ENCODE data around the gene CEP43.

The CEP43 gene

GRCh38 chr6:166966268-166966667, 32.9 kb upstream of the CEP43 start:
- DNase-seq, result no peak

- no peak for DNase-seq
Measured at GRCh38 chr6:166969390-166970002, 29.7 kb upstream of the CEP43 start.

DNA sequence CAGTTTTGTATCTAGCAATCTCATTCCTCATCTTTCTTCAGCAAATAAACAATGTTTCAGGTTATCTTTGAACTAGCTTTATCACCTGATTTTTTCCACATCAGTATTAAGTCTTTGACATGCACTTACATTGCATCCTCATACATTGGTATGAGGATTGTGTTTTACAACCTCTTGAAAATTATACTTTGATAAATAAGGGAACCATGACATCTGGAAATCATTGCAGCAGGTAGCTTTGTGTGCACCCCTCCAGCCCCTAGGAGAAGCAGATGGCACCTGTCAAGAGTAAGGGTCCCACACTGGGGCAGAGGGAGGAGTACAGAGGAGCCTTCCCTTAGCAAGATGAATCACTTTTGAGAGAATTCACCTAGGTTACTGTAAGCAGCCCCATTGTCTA, 29.1 kb upstream of the CEP43 start:
- DNase-seq, result no peak

- DNase-seq, result no peak
Measured at GRCh38 chr6:166970776-166971175, 28.4 kb upstream of the CEP43 start.

DNA sequence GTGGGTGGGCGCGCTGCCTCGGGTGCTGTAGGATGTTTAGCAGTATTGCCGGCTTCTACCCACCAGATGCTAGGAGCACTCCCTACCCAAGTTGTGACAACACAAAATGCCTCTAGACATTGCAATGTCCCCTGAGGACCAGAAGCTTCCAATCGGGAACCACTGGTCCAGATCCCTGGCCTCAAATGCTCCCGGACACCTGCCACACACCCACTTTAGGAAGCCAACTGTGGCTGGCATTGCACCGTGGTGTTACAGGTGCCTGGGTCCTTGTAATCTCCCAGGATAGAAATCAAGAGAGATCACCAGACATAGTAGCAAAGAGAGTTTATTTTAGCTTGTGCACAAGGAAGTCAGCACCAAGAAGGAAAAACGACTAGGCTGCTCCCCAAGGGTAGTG, 27.9 kb upstream of the CEP43 start:
- DNase-seq, result no peak

GRCh38 chr6:166972101-166972500, 27.1 kb upstream of the CEP43 start:
- DNase-seq, result no peak

DNA sequence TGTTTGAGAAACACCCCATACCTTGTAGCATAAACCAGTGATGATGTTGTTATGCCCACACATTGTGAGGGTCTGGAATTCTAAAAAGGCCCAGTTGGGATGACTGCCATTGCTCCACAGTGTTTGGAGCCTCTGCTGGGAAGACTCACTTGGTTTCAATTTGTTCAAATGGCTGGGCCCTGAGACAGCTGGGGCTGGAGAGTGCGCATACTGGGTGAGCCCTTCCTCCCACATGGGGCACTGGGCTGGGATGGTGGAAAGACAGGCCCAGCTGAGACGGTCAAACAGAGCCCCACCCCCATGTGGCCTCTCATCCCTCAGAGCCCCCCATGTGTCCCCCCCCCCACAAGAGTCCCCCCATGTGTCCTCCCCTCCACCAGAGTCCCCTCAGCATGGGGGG, 22.6 kb upstream of the CEP43 start:
- no peak for DNase-seq

- DNase-seq, result peak; percentile 62
Measured at GRCh38 chr6:166977621-166978525, 21.3 kb upstream of the CEP43 start.

GRCh38 chr6:166980738-166981137, 18.5 kb upstream of the CEP43 start:
- no peak for DNase-seq

DNA sequence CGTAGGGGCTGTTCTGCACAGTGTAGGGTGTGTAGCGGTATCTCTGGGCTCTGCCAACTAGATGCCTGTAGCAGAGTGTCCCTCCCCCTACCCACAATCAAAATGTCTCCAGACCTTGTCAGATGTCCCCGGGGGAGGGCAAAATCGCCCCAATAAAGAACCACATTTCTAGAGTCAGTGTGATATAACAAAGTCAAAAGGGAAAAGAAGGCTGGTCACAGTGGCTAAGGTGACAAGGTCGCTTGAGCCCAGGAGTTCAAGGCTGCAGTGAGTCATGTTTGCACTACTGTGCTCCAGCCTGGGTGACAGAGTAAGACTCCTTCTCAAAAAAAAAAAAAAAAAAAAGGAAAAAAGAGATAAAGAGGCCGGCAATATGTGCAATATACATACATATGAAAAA, 11.7 kb upstream of the CEP43 start:
- DNase-seq, result no peak

- no peak for DNase-seq
Measured at GRCh38 chr6:166987930-166988329, 11.3 kb upstream of the CEP43 start.

DNA sequence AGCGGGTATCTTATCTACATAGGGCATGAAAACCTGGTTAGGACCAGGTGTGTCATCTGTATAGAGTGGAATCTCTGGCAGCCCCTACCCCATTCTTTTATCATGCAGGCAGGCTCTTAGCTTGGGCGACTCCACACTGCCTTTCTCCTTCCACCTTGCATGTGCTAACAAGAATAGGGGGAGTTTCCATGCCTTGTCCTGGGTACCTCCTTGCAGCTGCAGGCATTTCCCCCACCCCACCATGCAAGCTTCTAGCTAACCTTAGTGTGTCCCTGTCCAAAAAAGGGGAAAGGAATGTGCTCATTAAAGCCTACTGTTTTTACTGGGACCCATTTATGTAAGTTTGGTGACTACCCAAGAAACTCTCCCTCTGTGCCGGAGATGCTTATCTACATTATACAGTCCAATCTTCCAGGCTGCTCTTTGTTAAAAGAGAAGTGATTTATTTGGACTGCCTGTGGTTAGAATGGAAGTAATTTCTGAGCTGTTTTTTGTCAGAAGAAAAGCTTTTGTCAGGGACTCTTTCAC, 10.5 kb upstream of the CEP43 start:
- DNase-seq, result no peak

GRCh38 chr6:166989427-166990032, 9.7 kb upstream of the CEP43 start:
- peak; percentile 27 for DNase-seq

DNA sequence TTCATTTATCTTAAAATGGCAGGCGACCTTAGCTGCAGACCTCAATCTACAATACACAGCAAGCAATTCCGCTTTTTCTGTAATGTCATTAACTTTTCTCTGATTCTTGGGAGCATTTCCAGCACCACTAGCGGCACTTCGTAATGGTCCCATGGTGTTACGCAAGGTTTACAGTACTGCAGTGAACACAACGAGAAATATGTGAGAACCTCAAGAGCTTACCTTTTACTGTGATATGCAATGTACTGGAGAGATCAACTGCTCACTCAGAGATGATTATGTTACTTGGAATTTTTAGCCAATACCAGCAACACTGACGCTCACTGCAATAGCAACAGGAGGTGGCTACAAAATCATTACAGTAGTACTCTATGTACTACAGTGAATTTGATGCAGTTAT, 2.8 kb upstream of the CEP43 start:
- DNase-seq, result peak; percentile 2

- no peak for DNase-seq
Measured at GRCh38 chr6:166997348-166997747, 1.8 kb upstream of the CEP43 start.

DNA sequence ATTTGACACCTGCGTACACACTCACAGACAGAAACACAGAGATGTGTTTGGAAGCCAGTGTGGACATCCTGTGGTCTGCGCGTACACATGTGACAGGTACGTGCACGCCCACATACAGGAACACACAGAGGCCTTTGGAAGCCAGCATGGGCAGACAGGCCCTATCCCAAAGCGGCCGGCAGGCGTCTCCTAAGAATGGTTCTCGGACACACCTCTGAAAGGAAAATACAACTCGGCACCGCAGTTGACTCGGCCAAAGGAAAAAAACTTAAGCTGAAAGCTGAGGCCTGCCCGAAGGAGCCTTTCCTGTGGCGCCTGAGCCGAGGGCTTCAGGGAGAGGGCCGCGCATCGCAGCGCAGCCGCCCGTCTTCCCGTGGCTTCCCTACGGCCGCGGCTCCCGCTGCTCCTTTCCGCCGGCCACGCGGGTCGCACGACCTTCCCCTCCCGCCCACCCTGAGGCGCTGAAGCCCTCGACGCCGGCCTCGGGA, 1.4 kb upstream of the CEP43 start:
- DNase-seq, result peak; percentile 68

GRCh38 chr6:166998256-166999144, 697 bp upstream of the CEP43 start:
- DNase-seq, result peak; percentile 22

GRCh38 chr6:166999884-167000253, 672 bp downstream of the CEP43 start:
- no peak for DNase-seq

DNA sequence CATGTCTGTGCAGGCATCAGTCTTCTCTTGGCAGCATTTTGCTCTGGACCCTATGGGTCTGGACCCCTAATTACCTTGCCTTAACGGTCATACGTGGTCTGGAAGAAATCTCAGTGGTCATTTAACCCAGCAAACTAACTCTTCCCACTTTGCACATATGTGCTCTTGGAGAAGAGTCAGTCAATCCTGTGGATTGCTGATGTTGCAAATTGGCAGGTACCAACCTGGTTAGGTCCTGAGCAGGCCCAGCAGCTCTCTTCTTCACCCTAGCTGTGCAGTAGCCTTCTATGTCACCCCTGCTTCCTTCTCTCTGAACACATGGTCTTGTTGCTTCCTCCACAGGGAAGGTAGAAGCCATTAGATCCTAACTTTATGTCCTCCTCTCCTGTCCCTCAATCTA, 1.6 kb downstream of the CEP43 start:
- DNase-seq, result no peak

- DNase-seq, result no peak
Measured at GRCh38 chr6:167005350-167006159, 6.4 kb downstream of the CEP43 start.

GRCh38 chr6:167007985-167008384, 8.8 kb downstream of the CEP43 start:
- no peak for DNase-seq

Data from fibroblast of skin of back (primary cell).